Thyroid gland (tissue), 4 donors: ENCODE data around the gene DNER.

Experiments
- CTCF ChIP-seq, 6 experiments: fragments of 200-600 bp in 3 of 6; fragments of 450-650 bp in 3 of 6; sonication (generic) in 3 of 6; IDR thresholded peaks; one replicate each; pipeline ENCODE4 v1.5.1; 2016 to 2019; ENCODE audit warnings: antibody characterized with exemption in 6 of 6, mild to moderate bottlenecking in 2 of 6, inconsistent platforms in 1 of 6, moderate library complexity in 1 of 6
- POLR2A ChIP-seq, 2 donors: fragments of 450-650 bp; IDR thresholded peaks; one replicate each; pipeline ENCODE4 v1.6.1; 2017; ENCODE audit warnings: antibody characterized with exemption in 2 of 2, mild to moderate bottlenecking in 2 of 2, moderate library complexity in 1 of 2

- TF ChIP-seq CTCF (IDR thresholded peaks at IDR 0.05) = no peak
- no peak for TF ChIP-seq POLR2A (IDR thresholded peaks at IDR 0.05)
These were observed 213.1 kb downstream of the DNER start for GRCh38 chr2:229501051-229501794.
